ENCODE results near the gene RHOB. TPM values are rescaled to one million over a fixed set of nuclear protein-coding genes. Genes with fewer than 3 reads are reported as not detected.

RHOB gene
- total RNA-seq, 1 donor: 142 TPM

GRCh38 chr2:20448977-20449306 is 2.1 kb downstream of the RHOB start:
- DNase-seq (ENCODE audit: low read depth): peak; percentile 23
- H3K4me3 ChIP-seq (ENCODE audit: low read depth, low read length): peak overlapping the region; percentile 94
- TF ChIP-seq CTCF (IDR thresholded peaks at IDR 0.05; ENCODE audit: insufficient read depth, low read depth, low read length): no peak

GRCh38 chr2:20449501-20450200 is 2.8 kb downstream of the RHOB start:
- H3K4me3 ChIP-seq (ENCODE audit: low read depth, low read length): peak overlapping the region; percentile 94
- peak; percentile 6 for TF ChIP-seq CTCF (IDR thresholded peaks at IDR 0.05; ENCODE audit: insufficient read depth, low read depth, low read length)
- peak; percentile 83 for DNase-seq (ENCODE audit: low read depth)

- peak overlapping the region; percentile 94 for H3K4me3 ChIP-seq (ENCODE audit: low read depth, low read length)
- DNase-seq (ENCODE audit: low read depth): peak; percentile 98
Measured at GRCh38 chr2:20450201-20450999, 3.5 kb downstream of the RHOB start.

GRCh38 chr2:20451000-20451290 is 4.1 kb downstream of the RHOB start:
- H3K4me3 ChIP-seq (ENCODE audit: low read depth, low read length): no peak overlapping the region
- TF ChIP-seq CTCF (IDR thresholded peaks at IDR 0.05; ENCODE audit: insufficient read depth, low read depth, low read length): no peak
- no peak for DNase-seq (ENCODE audit: low read depth)

More at GRCh38 chr2:20450201-20450999, 3.5 kb downstream of the RHOB start:
- TF ChIP-seq CTCF (IDR thresholded peaks at IDR 0.05; ENCODE audit: insufficient read depth, low read depth, low read length): no peak

- no peak for TF ChIP-seq CTCF (IDR thresholded peaks at IDR 0.05; ENCODE audit: insufficient read depth, low read depth, low read length)
- no peak overlapping the region for H3K4me3 ChIP-seq (ENCODE audit: low read depth, low read length)
- peak; percentile 82 for DNase-seq (ENCODE audit: low read depth)
Measured at GRCh38 chr2:20451341-20451740, 4.5 kb downstream of the RHOB start.

- peak; percentile 19 for DNase-seq (ENCODE audit: low read depth)
- TF ChIP-seq CTCF (IDR thresholded peaks at IDR 0.05; ENCODE audit: insufficient read depth, low read depth, low read length): no peak
- H3K4me3 ChIP-seq (ENCODE audit: low read depth, low read length): no peak overlapping the region
Measured at GRCh38 chr2:20451761-20452499, 5.1 kb downstream of the RHOB start.

Data from fibroblast of villous mesenchyme (primary cell).